AG09319 (cell line): Measurements from ENCODE around the gene IKZF3.
"Not testable (repeated sequence)": the region's sequence is repeated elsewhere in the genome, so short reads cannot be mapped to it uniquely, and the experiment has no call there.

Source experiments
- DNase-seq: peaks from one replicate; pipeline ENCODE4 v3.0.0-alpha.2; 2010; ENCODE audit warnings: low read depth; ENCODE audit errors: extremely low read depth
- CTCF ChIP-seq: IDR thresholded peaks from 2 replicates; pipeline ENCODE4 v1.5.1; 2011; ENCODE audit warnings: low read depth, mild to moderate bottlenecking, inconsistent platforms, low read length, moderate library complexity

The IKZF3 gene

GRCh38 chr17:39852239-39852638 lies 11.9 kb downstream of the IKZF3 start:
- no peak for TF ChIP-seq CTCF
- DNase-seq: no peak

DNA sequence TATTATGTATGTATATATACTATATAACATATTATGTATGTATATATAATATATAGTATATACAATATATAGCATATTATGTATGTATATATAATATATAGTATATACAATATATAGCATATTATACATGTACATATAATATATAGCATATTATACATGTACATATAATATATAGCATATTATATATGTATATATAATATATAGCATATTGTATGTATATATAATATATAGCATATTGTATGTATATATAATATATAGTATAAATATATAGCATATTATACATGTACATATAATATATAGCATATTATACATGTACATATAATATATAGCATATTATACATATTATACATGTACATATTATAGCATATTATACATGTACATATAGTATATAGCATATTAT lies 13.9 kb downstream of the IKZF3 start:
- not testable (repeated sequence) for DNase-seq

DNA sequence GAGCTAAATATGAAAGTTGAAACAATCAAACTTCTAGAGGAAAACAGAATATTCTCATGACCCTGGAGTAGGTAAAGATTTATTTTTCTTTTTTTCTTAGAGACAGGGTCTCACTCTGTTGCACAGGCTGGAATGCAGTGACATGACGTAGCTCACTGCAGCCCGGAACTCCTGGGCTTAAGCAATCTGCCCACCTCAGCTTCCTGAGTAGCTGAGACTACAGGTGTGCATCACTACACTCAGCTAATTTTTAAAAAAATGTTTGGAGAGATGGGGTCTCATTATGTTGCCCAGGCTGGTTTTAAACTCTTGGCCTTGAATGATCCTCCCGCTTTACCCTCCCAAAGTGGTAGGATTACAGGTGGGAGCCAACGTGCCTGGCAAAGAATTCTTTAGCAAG lies 15.5 kb downstream of the IKZF3 start:
- TF ChIP-seq CTCF: no peak
- DNase-seq: no peak

GRCh38 chr17:39846205-39846604 lies 17.9 kb downstream of the IKZF3 start:
- no peak for TF ChIP-seq CTCF
- no peak for DNase-seq

DNA sequence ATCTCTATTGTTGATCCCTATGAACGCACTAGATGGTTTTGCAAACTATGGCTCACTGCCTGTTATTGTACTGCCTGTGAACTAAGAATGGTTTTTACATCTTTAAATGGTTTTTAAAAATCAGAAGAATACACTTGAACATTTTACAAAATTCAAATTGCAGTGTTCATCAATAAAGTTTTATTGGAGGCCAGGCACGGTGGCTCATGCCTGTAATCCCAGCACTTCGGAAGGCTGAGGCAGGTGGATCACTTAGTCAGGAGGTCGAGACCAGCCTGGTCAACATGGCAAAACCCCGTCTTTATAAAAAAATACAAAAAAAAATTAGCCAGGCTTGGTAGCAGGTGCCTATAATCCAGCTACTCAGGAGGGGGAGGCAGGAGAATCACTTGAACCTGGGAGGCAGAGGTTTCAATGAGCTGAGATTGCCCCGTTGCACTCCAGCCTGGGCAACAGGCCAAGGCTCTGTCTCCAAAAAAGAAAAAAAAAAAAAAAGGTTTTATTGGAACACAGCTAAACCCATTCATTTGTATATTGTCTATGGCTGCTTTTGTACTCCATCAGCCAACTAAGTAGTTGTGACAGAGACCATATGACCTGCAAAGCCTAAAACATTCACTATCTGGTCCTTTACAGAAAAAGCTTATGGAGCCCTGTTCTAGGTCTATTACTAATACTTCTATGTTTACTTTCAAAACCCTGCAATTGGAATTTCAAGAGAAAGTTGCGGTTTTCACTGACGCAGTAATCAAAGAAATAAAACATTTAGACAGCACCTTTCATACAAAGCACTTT lies 18.9 kb downstream of the IKZF3 start:
- no peak for TF ChIP-seq CTCF
- DNase-seq: no peak

DNA sequence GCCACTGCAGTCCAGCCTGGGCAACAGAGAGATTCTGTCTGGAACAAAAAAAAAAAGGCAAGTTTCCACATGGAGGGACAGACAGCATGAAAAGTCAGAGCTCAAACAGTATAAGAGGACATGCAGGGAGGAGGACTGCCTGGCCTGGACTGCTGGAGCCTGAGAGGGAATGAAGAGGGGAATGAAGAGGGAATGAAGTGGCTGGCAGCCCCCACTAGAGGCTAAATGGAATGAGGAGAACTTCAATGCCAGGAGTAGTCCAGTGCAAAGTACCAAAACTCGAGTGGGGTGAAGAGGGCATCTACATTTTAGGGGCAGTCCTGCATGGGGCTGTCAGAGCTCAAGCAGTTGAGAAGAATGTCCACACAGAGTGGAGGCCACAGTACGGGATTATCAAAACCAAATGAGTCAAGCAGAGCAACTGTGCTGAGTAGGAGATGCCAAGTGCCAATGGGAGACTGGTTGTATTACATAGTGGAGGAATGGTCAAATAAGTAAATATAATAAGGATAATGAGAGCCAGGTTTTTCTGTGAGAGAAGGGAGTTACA lies 22.9 kb downstream of the IKZF3 start:
- TF ChIP-seq CTCF: no peak
- no peak for DNase-seq

GRCh38 chr17:39838784-39839183 lies 25.3 kb downstream of the IKZF3 start:
- TF ChIP-seq CTCF: no peak

DNA sequence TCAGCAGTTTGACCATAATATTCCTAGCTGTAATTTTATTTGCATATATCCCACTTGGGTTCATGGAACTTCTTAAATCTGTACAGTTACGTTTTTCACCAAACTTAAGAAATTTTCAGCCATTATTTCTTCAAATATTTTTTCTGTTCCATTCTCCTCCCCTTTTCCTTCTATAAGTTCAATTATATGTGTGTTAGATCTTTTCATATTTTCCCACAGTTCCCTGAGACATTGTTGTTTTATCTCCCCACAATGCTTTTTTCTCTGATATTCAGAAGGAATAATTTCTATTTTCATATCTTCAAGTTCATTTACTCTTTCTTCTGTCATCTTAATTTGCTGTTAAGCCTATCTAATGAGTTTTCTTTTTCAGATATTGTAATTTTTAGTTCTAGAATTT lies 26.1 kb downstream of the IKZF3 start:
- no peak for TF ChIP-seq CTCF

More at GRCh38 chr17:39838784-39839183, 25.3 kb downstream of the IKZF3 start:
- DNase-seq: no peak

More for the DNA sequence above, 26.1 kb downstream of the IKZF3 start:
- no peak for DNase-seq
